B cell (primary cell): ENCODE measurements around the gene SNRNP48. TPM values are rescaled to one million over a fixed set of nuclear protein-coding genes. Genes with fewer than 3 reads are reported as not detected.

Source experiments
- ATAC-seq: fragments of 200-7000 bp; cut with Tn5 transposase; one replicate; pipeline ENCODE4 v1.10.0; 2021; ENCODE audit warnings: low read depth, mild to moderate bottlenecking, moderate number of reproducible peaks, moderate library complexity
- CTCF ChIA-PET: fragments of 350-600 bp; sonication (Branson Sonifier 250); formaldehyde crosslinking; loops from one replicate; lab custom pipeline; 2021; ENCODE audit warnings: antibody characterized with exemption, inconsistent platforms; lab: Charles Lee
- POLR2A ChIA-PET: fragments of 350-600 bp; sonication (Branson Sonifier 250); formaldehyde crosslinking; loops from one replicate; lab custom pipeline; 2021; ENCODE audit warnings: antibody characterized with exemption; lab: Charles Lee
- DNase-seq: peaks from one replicate; pipeline ENCODE4 v3.0.0; 2013
- H2AFZ ChIP-seq: 2 replicates; pipeline ENCODE4 v1.6.1; 2012; ENCODE audit warnings: mild to moderate bottlenecking, low read depth, low read length; ENCODE audit not compliant: insufficient read depth, poor library complexity, severe bottlenecking
- H3K27ac ChIP-seq, 2 donors: 1 replicate in 1 of 2; 2 replicates in 1 of 2; pipeline ENCODE4 v1.5.1; 2012 to 2013; ENCODE audit warnings: low read length in 2 of 2, mild to moderate bottlenecking in 2 of 2, moderate library complexity in 1 of 2
- H3K27me3 ChIP-seq, 4 experiments: fragments of 200-600 bp in 1 of 4; sonication (generic) in 1 of 4; replicated peaks in 1 of 4; 1 replicate in 2 of 4; 2 replicates in 2 of 4; pipeline versions ENCODE4 v1.6.1 to v1.7.0; 2013 to 2016; ENCODE audit warnings: low read length in 3 of 4, mild to moderate bottlenecking in 2 of 4, mixed read lengths in 1 of 4, moderate library complexity in 1 of 4; ENCODE audit not compliant: insufficient read depth in 4 of 4, control insufficient read depth in 3 of 4; ENCODE audit errors: control extremely low read depth in 1 of 4
- H3K36me3 ChIP-seq, 2 experiments: replicated peaks in 1 of 2; 1 replicate in 1 of 2; 2 replicates in 1 of 2; pipeline versions ENCODE4 v1.6.1 to v1.7.1; 2013; ENCODE audit warnings: low read length in 1 of 2; ENCODE audit not compliant: insufficient read depth in 2 of 2, control insufficient read depth in 1 of 2; ENCODE audit errors: control extremely low read depth in 1 of 2, extremely low read depth in 1 of 2
- H3K4me1 ChIP-seq, 2 donors: fragments of 200-600 bp in 1 of 2; sonication (generic) in 1 of 2; 1 replicate in 1 of 2; 2 replicates in 1 of 2; pipeline versions ENCODE4 v1.5.1 to v1.6.1; 2013 to 2017; ENCODE audit warnings: low read length in 2 of 2; ENCODE audit not compliant: control insufficient read depth in 2 of 2, insufficient read depth in 2 of 2
- H3K4me2 ChIP-seq: replicated peaks from 2 replicates; pipeline ENCODE3; 2012; ENCODE audit warnings: mild to moderate bottlenecking, low read depth, low read length; ENCODE audit not compliant: poor library complexity, severe bottlenecking
- H3K4me3 ChIP-seq, 5 experiments: fragments of 200-600 bp in 1 of 5; sonication (generic) in 1 of 5; 1 replicate in 3 of 5; 2 replicates in 2 of 5; pipeline versions ENCODE4 v1.5.1 to v1.7.0; 2011 to 2016; ENCODE audit warnings: low read length in 4 of 5, mild to moderate bottlenecking in 4 of 5, low read depth in 2 of 5, control low read depth in 1 of 5, moderate library complexity in 1 of 5; ENCODE audit not compliant: insufficient read depth in 1 of 5; ENCODE audit errors: control extremely low read depth in 1 of 5, extremely low read depth in 1 of 5
- H3K79me2 ChIP-seq: fragments of 200-600 bp; sonication (generic); one replicate; pipeline ENCODE4 v1.6.0; 2016; ENCODE audit warnings: low read length; ENCODE audit not compliant: control insufficient read depth, insufficient read depth
- H3K9ac ChIP-seq: fragments of 200-600 bp; sonication (generic); 2 replicates; pipeline ENCODE4 v1.6.1; 2017; ENCODE audit warnings: mild to moderate bottlenecking, low read length, moderate library complexity
- H3K9me3 ChIP-seq, 3 donors: one replicate each; pipeline versions ENCODE4 v1.6.1 to v1.7.1; 2013; ENCODE audit warnings: low read length in 2 of 3; ENCODE audit not compliant: control insufficient read depth in 2 of 3, insufficient read depth in 1 of 3; ENCODE audit errors: control extremely low read depth in 1 of 3
- H4K20me1 ChIP-seq: 2 replicates; pipeline ENCODE4 v1.6.0; 2012; ENCODE audit warnings: mild to moderate bottlenecking, low read length; ENCODE audit not compliant: insufficient read depth, control insufficient read depth, poor library complexity, severe bottlenecking
- H3K27ac Mint-ChIP-seq: one replicate; pipeline ENCODE4 v1.8.0; 2021; ENCODE audit warnings: mixed read lengths
- H3K27me3 Mint-ChIP-seq: one replicate; pipeline ENCODE4 v1.8.0; 2021; ENCODE audit warnings: mixed read lengths
- H3K4me1 Mint-ChIP-seq: one replicate; pipeline ENCODE4 v1.8.0; 2021; ENCODE audit warnings: mixed read lengths
- H3K4me3 Mint-ChIP-seq: one replicate; pipeline ENCODE4 v1.8.0; 2021; ENCODE audit warnings: mixed read lengths
- H3K9me3 Mint-ChIP-seq: one replicate; pipeline ENCODE4 v1.8.0; 2022; ENCODE audit warnings: mixed read lengths; ENCODE audit not compliant: insufficient read depth
- EZH2 ChIP-seq: IDR thresholded peaks from 2 replicates; pipeline ENCODE4 v1.6.1; 2012; ENCODE audit warnings: borderline replicate concordance, low read depth, mild to moderate bottlenecking, moderate library complexity, low read length; ENCODE audit not compliant: insufficient read depth, poor library complexity, severe bottlenecking
- WGBS: methylation state at CpG from one replicate; pipeline ENCODE4 v1.1.5; 2013; ENCODE audit warnings: missing lambda C conversion rate; ENCODE audit not compliant: insufficient coverage; 5-methylcytosine and 5-hydroxymethylcytosine counted together
- intact Hi-C: fragments of 100-400 bp; cut with micrococcal nuclease; formaldehyde crosslinking; loops from one replicate; pipeline ENCODE4 v1.10.0; 2022
- polyA plus RNA-seq: library from polyadenylated mRNA; depleted of rRNA; stranded (reverse); fragments of >200 nt; gene quantifications from 2 replicates; pipeline ENCODE4 v1.2.3, GENCODE V29; 2012
- total RNA-seq, 2 donors: library from RNA; stranded (reverse); fragments of 120-200 nt in 1 of 2; gene quantifications; 1 replicate in 1 of 2; 2 replicates in 1 of 2; pipeline versions ENCODE4 v1.2.3 to v1.2.4, GENCODE V29; 2013 to 2022
- TF ChIP-seq, protein P1 (sequence below): fragments of 200-600 bp; IDR thresholded peaks from one replicate; pipeline ENCODE4 v1.8.0; 2022; ENCODE audit warnings: antibody characterized with exemption, mild to moderate bottlenecking

Gene SNRNP48
- total and polyA plus RNA-seq, 2 donors (not counting 1 experiment from before 2014, with no cell fraction given) = 8.9 to 22.9 TPM

DNA sequence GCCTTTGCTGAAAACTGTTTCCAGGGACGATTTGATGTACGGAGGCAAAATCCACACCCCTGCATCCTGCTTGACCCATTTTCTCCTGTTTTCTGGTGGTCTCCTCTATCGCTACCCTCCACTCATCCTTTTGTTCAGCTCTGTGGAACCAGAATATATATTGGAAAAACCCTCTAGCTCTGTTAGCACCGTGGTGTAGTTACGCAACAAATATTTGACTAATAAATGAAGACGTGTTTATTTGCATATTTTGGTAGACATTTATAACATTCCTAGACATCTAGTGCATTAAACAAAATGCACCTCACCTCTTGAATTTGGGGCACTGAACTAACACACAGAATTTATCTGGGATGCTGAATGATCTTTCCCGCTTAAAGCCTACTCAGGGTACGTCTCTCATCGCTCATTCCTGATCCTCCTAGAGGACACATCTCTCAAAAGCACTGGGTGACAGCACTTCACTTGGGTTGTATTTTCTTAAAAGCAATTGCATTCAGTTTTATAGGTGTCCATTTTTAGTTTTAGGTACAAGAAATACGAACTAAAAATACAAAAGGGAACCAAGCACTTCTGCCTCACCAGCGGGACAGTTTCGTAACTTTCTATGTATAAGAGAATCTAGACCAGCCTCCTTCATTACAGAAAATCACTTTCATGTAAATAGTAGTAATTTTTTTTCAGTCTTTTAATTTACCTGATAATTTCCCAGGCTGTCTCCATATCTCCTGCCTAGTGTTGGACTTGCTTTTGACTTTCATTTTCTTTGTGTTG lies 59.2 kb downstream of the SNRNP48 start:
- H3K27ac ChIP-seq = no peak overlapping the region
- H3K4me1 ChIP-seq = peaks cover 0 to 25% of the 10 kb centered on the region in 2 donors
- H3K4me3 Mint-ChIP-seq = no peak overlapping the region
- no peaks in the 10 kb centered on the region for H3K9me3 ChIP-seq
- no peaks in the 10 kb centered on the region for H3K79me2 ChIP-seq
- H3K27me3 ChIP-seq = peaks cover 0 to 4% (median 2%) of the 10 kb centered on the region in 4 experiments
- ATAC-seq (no peak), DNase-seq (no peak)
- H4K20me1 ChIP-seq = no peaks in the 10 kb centered on the region
- no peaks in the 10 kb centered on the region for H3K36me3 ChIP-seq
- ChIA-PET CTCF (no interaction called here), POLR2A (no interaction called here)
- intact Hi-C loops = no loop called here
- WGBS = 100% methylated on average over 2 of the region's 12 CpGs
- peaks cover 15% of the 10 kb centered on the region for H3K27me3 Mint-ChIP-seq
- TF ChIP-seq EZH2 = no peak
- TF ChIP-seq, protein P1, sequence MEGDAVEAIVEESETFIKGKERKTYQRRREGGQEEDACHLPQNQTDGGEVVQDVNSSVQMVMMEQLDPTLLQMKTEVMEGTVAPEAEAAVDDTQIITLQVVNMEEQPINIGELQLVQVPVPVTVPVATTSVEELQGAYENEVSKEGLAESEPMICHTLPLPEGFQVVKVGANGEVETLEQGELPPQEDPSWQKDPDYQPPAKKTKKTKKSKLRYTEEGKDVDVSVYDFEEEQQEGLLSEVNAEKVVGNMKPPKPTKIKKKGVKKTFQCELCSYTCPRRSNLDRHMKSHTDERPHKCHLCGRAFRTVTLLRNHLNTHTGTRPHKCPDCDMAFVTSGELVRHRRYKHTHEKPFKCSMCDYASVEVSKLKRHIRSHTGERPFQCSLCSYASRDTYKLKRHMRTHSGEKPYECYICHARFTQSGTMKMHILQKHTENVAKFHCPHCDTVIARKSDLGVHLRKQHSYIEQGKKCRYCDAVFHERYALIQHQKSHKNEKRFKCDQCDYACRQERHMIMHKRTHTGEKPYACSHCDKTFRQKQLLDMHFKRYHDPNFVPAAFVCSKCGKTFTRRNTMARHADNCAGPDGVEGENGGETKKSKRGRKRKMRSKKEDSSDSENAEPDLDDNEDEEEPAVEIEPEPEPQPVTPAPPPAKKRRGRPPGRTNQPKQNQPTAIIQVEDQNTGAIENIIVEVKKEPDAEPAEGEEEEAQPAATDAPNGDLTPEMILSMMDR = no peak
- H3K4me3 ChIP-seq = no peak overlapping the region
- H3K4me1 Mint-ChIP-seq = peaks cover 14% of the 10 kb centered on the region
- no peak overlapping the region for H3K27ac Mint-ChIP-seq
- H3K9me3 Mint-ChIP-seq = no peaks in the 10 kb centered on the region
- peak overlapping the region; percentile 4 for H3K4me2 ChIP-seq
- H3K9ac ChIP-seq = no peak overlapping the region
- H2AFZ ChIP-seq = no peak overlapping the region

DNA sequence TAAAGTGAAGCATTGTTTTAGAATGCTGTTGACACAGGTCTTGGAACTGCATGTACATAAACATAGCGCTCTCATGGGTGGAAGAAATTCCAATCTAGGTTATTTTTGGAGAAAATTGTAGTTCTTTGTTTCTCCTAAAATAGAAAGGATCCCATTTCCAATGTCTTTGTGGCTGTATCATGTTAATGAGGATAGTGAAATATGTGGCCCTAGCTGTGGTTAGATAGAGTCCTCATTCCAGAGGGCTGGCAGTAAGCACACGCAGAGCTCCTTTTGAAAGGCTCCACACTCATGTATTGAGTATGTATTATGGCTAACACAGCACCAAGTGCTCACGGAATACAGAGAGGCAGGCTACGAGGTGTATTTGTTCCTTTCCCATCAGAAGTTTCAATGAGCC lies 60.9 kb downstream of the SNRNP48 start:
- H3K9me3 Mint-ChIP-seq = no peaks in the 10 kb centered on the region
- no peak overlapping the region for H3K4me3 ChIP-seq
- CTCF ChIA-PET = no interaction called here
- no peak overlapping the region for H3K9ac ChIP-seq
- H3K4me2 ChIP-seq = no peak overlapping the region
- no peak overlapping the region for H3K27ac ChIP-seq
- no peak for DNase-seq
- intact Hi-C loops = no loop called here
- POLR2A ChIA-PET = no interaction called here
- no peaks in the 10 kb centered on the region for H4K20me1 ChIP-seq
- H3K36me3 ChIP-seq = no peaks in the 10 kb centered on the region
- H3K27me3 Mint-ChIP-seq = peaks cover 19% of the 10 kb centered on the region
- WGBS = 90% methylated on average over 2 of the region's 4 CpGs
- no peak overlapping the region for H2AFZ ChIP-seq
- peaks cover 0 to 25% of the 10 kb centered on the region in 2 donors for H3K4me1 ChIP-seq
- H3K27ac Mint-ChIP-seq = no peak overlapping the region
- TF ChIP-seq EZH2 = no peak
- TF ChIP-seq, protein P1 = no peak
- no peak for ATAC-seq
- H3K4me3 Mint-ChIP-seq = no peak overlapping the region
- peaks cover 0 to 9% (median 2%) of the 10 kb centered on the region in 4 experiments for H3K27me3 ChIP-seq
- H3K9me3 ChIP-seq = no peaks in the 10 kb centered on the region
- H3K4me1 Mint-ChIP-seq = peaks cover 14% of the 10 kb centered on the region
- H3K79me2 ChIP-seq = no peaks in the 10 kb centered on the region
